HG02623 (cell line): ENCODE data around the gene GNB5.

ENCODE experiments used
- ATAC-seq: cut with Tn5 transposase; IDR thresholded peaks from one replicate; pipeline ENCODE4 v1.9.1; 2021; ENCODE audit warnings: moderate library complexity; ENCODE audit not compliant: unreplicated experiment

Gene GNB5

GRCh38 chr15:52208306-52208946, 17.2 kb upstream of the GNB5 start:
- ATAC-seq: peak; percentile 64

GRCh38 chr15:52207191-52207590, 16.0 kb upstream of the GNB5 start:
- ATAC-seq: no peak

DNA sequence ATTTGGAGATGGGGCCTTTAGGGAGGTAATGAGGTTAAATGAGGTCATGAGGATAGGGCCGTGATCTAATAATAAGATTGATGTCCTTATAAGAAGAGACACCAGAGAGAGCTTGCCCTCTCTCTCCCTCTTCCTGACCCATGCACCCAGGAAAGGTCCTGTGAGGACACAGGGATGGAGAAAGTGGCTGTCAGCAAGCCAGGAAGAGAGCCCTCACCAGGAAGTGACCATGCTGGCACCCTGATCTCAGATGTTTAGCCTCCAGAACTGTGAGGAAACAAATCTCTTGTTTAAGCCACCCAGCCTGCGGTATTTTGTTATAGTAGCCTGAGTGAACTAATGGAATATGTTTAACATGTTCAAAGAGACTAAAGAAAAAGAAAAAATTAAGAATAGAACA, 15.3 kb upstream of the GNB5 start:
- ATAC-seq: no peak

DNA sequence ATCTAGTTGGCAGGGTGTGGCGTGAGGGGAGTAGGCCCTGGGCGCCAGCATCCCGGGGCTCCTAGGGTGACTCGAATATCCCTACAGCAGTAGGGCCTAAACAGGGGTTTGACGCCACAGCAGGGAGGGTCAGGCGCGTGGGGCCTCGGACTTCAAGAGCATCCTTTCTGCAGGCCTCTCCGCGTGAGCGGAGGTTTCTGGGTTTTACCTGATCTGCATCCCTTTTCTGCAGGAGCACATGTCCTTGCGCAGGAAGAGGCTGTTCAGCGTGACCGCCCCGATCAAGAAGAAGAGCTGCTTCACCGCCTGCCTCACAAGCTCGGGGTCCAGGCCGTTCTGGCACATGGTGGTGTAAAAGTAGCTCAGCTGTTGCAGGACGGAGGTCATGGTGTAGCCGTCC, 13.5 kb upstream of the GNB5 start:
- ATAC-seq: no peak

DNA sequence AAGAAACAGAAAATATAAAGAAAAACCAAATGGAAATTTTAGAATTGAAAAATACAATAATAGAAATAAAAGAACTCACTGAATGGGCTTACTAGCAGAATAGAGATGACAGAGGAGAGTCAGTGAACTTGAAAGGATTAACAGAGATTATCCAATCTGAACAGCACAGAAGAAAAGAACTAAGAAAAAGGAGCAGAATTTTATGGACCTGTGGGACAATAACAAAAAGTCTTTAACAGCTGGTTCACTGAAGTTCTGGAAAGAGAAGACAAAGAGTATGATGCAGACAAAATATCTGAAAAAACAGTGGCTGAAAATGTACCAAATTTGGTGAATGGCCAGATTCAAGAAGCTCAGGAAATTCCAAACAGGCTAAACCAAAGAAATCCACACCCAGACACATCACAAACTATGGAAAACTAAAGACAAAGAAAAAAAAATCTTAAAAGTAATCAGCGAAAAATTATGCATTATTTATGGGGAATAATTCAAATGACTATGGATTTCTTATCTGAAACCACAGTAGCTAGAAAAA, 9.7 kb upstream of the GNB5 start:
- no peak for ATAC-seq

- no peak for ATAC-seq
Observed at GRCh38 chr15:52199271-52199670, 8.1 kb upstream of the GNB5 start.

DNA sequence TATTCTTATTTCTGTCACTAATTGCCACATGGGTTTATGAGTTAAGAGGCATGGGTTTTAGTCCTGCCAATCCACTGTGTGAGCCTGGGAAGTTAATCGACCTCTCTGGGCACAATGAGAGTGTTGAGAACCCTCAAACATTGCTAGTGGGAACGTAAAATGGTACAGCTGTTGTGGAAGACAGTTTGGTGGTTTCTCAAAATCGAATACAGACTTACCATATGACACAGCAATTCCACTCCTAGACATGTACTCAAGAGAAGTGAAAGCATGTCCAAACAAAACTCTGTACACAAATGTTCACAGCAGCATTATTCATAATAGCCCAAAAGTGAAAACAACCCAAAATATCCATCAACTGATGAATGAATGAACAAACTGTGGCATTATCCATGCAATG, 5.7 kb upstream of the GNB5 start:
- no peak for ATAC-seq

GRCh38 chr15:52193791-52194190, 2.6 kb upstream of the GNB5 start:
- ATAC-seq: no peak

DNA sequence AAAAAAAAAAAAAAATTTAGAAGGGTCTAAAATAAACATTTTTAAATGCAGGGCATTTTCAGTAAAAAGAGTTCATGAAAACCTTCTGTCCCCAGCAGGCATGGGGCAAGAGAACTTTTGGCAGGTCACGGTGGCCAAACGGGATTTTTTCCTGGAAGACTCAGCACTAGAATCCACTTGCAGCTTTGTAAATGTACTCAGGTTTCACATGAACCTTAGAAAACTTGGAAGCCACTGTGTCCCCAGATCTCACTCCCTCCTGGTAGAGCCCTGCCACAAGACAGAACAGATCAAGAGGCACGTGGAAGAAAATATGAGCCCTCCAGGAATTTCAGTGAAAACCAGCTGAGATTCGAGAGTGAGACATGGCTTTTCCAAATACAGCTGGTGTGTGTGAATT, 2.1 kb upstream of the GNB5 start:
- no peak for ATAC-seq

DNA sequence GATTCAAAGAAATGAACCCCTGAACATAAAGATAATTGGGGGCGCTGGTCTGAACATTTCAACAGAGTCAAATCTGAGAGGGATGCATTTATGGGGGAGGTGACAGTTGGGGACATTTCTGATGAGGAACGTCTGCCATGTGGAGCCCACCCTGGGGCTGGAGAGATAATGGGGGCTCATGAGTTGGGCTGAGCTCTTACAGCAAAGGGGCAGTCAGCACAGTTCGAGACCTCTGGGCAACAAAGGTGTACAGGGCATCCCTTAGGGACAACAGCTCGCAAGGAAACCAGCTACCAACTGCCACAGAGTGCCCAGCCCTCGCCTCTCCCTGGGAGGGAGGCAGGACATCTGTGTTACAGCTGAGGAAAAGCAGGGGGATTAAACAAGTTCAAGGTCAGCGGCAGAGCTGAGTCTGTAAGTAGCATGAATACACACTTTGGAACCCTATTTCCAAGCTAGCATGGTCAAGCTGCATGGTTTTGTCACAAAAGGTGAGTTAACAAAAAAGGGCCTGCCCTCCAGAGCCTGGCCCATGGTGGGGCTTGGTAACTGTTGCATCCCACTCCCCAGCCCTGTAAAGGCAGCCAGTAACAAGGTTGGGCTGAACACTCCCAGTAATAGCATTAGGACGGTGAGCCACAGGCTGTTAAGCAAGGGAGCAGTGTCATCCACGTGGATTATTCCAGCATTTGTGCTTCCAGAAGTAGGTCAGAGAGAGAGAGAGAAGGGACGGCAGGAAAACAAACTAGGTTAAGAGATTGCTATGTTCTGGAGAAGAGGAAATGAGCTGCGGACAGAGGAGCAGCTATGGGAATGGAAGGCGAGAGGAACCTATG, 4.3 kb downstream of the GNB5 start:
- no peak for ATAC-seq

- no peak for ATAC-seq
Observed at GRCh38 chr15:52185151-52185561, 6.0 kb downstream of the GNB5 start.

- no peak for ATAC-seq
Observed at GRCh38 chr15:52184721-52185120, 6.5 kb downstream of the GNB5 start.

DNA sequence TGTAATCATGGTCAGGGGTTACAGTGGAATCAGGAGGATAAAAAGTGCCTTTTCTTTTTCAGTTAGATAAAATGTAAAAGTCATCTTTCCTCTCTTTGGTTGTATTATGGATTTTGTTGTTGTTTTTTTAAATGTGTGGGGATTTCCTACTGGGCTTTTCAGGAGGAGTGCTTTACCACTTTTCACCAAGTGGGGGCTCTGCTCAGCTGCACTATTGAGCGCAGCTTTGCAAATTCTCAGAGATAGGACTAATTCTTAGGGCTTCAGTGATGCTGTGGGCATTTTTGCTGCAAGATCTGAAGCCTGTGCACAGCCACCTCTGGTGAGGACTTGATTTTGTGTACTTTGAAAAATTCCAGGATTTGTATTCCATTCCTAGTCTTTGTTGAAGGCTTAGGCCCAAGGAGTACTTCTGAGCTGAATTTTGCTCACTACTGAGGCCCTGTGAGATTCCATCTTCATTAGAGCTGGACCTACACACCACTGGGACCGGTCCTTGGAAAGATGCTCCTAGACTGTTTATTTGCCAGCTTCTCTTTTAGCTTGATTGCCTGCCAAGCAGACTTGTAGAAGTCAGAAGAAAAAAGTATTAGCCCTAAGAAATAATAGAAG, 7.5 kb downstream of the GNB5 start:
- ATAC-seq: no peak

DNA sequence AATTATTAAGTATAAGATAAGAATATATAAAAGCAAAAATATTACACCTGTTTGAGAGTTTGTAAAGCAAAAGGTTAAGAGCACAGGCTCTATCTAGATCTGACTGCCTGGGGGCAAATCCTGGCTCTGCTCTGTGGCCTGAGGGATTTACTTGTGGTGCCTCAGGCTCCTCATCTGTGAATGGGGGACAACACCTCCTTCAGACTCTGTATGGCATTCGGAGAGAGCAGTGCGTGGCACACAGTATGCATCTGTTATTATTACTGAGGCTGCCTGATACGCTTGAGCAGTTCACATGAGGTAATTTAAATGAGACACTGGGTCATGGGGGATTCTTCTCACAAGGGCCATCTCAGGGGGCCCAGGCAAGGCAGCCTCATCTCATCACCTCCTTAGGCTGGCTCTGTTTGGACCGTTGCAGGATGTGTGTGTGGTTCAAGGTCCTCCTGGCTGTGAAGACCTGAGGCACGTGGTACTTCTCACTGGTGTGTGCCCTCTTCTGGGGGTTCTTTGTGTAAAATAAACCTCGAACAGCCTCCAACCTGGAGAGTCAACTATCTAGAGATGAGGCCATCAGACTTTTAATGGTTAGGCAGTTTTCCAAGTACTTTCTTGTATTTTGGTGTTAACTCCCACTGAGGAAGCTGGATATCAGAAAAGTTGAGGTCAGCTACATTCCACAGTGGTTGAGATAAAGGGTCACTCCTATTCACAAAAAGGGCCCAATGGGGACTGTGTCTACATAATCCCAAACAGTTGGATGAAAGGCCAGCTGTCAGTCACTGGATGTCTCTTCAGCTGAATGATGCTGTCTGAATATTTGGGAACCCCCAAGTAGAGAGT, 9.0 kb downstream of the GNB5 start:
- no peak for ATAC-seq

DNA sequence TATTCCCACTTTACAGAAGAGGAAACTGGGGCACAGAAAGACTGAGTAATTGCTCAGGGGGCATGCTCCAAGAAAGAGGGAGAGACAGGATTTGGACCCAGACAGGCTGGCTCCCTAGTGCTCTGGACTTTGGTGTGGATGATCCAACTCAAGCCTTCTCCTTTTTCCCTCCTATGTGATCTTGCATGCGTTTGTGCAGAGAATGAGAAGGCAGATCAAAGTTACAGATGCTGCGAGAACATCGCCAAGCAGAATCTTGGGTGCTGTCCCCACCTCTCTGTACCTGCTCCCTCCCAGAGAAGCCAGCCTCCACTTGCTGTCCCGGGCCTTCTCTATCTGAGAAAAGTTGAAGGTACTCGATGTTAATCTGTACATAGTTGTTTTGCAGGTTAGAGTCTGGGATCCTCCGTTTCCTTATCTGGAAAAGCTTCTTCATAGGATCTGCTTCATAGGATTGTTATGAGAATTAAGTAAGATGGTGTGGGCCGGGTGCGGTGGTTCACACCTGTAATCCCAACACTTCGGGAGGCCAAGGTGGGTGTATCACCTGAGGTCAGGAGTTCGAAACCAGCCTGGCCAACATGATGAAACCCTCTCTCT, 10.2 kb downstream of the GNB5 start:
- no peak for ATAC-seq

GRCh38 chr15:52180196-52180835, 10.9 kb downstream of the GNB5 start:
- peak; percentile 19 for ATAC-seq

- peak; percentile 76 for ATAC-seq
Observed at GRCh38 chr15:52179278-52180195, 11.7 kb downstream of the GNB5 start.

GRCh38 chr15:52178765-52179164, 12.4 kb downstream of the GNB5 start:
- ATAC-seq: no peak

DNA sequence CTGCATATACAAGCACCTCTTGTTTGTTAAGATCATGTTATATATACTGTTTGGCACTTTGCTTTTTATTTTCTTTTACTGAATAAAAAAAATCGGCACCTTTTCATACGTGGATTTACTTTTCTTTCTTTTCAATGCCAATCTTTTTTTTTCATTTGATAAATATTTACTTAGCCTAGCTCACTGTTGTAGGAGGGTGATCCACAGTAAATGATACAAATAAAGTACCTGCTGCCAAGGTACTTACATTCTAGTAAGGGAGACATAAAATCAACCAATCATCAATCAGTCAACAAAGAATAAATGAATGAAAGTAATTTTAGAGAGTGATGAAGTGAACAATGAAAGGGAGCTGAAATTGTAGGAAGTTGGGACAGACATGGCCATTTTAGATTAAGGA, 18.3 kb downstream of the GNB5 start:
- ATAC-seq: no peak
